ENCODE data around the gene USP38. TPM values are rescaled to one million over a fixed set of nuclear protein-coding genes. Genes with fewer than 3 reads are reported as not detected.

USP38 gene
- total RNA-seq, 1 experiment from 2014 or later = 31.3 TPM

DNA sequence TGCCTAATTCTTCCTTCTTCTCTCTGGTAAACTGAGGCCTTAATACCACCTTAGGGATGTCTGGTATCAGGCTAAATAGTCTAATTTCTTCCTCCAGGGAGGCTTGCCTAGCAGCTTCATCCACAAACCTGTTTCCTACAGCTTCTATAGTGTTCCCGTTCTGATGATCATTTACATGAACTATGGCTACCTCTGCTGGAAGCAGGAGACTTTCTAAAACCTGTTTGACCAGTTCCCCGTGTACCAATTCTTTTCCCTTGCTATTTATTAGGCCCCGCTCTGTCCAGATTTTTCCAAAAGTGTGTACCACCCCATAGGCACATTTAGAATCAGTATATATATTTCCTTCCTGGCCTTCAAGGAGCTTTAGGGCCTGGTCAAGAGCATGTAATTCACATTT is 5.8 kb upstream of the USP38 start:
- H3K27ac ChIP-seq (ENCODE audit: low read length) = no peak overlapping the region
- H3K79me2 ChIP-seq (ENCODE audit: low read length) = peaks cover 11% of the 10 kb centered on the region; the same call in 1 of the 2 replicates
- H3K4me2 ChIP-seq (ENCODE audit: low read depth, low read length, poor library complexity, severe bottlenecking) = no peak overlapping the region
- no peaks in the 10 kb centered on the region for H3K9me2 ChIP-seq (replicated peaks; ENCODE audit: insufficient read depth, low read length)
- no peak for DNase-seq
- H2AFZ ChIP-seq (ENCODE audit: low read length) = no peak overlapping the region
- no peaks in the 10 kb centered on the region for H3K27me3 ChIP-seq (ENCODE audit: low read length)
- no peaks in the 10 kb centered on the region for H3K36me3 ChIP-seq (ENCODE audit: insufficient read depth, low read length)
- H3K9ac ChIP-seq (ENCODE audit: low read length) = no peak overlapping the region
- no peaks in the 10 kb centered on the region for H4K20me1 ChIP-seq (ENCODE audit: insufficient read depth, low read depth, low read length)
- no peak overlapping the region for H3K4me3 ChIP-seq (ENCODE audit: low read length)
- H3K4me1 ChIP-seq (ENCODE audit: low read length) = peaks cover 14% of the 10 kb centered on the region
- H3K9me3 ChIP-seq (ENCODE audit: low read length) = peaks cover 3% of the 10 kb centered on the region; the same call in 1 of the 2 replicates

DNA sequence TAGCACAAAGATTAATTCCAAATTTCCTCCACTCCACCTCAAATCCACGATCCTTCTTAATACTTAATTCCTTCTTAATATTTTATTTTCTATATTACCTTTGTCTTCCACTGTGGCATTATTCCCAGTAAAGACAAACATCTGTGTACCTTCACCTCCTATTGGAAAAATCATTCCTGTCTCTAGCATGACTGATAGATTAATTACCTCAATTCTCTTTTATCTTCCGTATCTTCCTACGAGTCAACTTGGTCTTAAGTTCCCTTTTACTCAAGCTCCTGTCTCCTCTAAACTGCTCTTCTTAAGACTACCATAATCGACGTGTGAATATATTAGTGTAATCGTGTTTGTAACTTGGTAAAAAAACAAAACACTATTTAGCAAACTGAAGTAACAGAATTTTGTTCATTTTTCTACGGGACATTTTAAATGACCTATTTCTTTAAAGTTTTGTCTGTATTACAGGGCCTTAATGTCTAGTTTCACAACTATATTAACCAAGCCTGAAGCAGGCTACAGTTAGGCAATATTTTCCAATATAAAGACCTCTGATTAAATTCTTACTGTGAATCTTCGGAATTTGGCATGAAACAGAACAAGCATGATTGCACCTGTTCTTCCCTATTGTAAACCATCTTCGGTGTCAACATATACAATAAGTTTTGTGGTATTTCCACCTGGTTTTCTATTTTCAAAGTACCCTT is 1.1 kb upstream of the USP38 start:
- peak overlapping the region; percentile 91 for H3K4me2 ChIP-seq (ENCODE audit: low read depth, low read length, poor library complexity, severe bottlenecking)
- peaks cover 52% of the 10 kb centered on the region for H3K79me2 ChIP-seq (ENCODE audit: low read length)
- DNase-seq = peak; percentile 62
- peak overlapping the region; percentile 84 for H3K4me3 ChIP-seq (ENCODE audit: low read length)
- H3K27me3 ChIP-seq (ENCODE audit: low read length) = no peaks in the 10 kb centered on the region
- peaks cover 31% of the 10 kb centered on the region for H3K4me1 ChIP-seq (ENCODE audit: low read length)
- peaks cover 19% of the 10 kb centered on the region for H4K20me1 ChIP-seq (ENCODE audit: insufficient read depth, low read depth, low read length)
- no peaks in the 10 kb centered on the region for H3K9me2 ChIP-seq (replicated peaks; ENCODE audit: insufficient read depth, low read length)
- H3K27ac ChIP-seq (ENCODE audit: low read length) = peak overlapping the region; percentile 58
- H3K36me3 ChIP-seq (ENCODE audit: insufficient read depth, low read length) = peaks cover 8% of the 10 kb centered on the region; the same call in 1 of the 2 replicates
- peak overlapping the region; percentile 32 for H2AFZ ChIP-seq (ENCODE audit: low read length)
- H3K9ac ChIP-seq (ENCODE audit: low read length) = peak overlapping the region; percentile 85
- no peaks in the 10 kb centered on the region for H3K9me3 ChIP-seq (ENCODE audit: low read length)

GRCh38 chr4:143184217-143184502 is 557 bp upstream of the USP38 start:
- H3K4me1 ChIP-seq (ENCODE audit: low read length) = peaks cover 36% of the 10 kb centered on the region
- peak overlapping the region; percentile 58 for H3K27ac ChIP-seq (ENCODE audit: low read length)
- H4K20me1 ChIP-seq (ENCODE audit: insufficient read depth, low read depth, low read length) = peaks cover 19% of the 10 kb centered on the region
- no peaks in the 10 kb centered on the region for H3K27me3 ChIP-seq (ENCODE audit: low read length)
- peak overlapping the region; percentile 32 for H2AFZ ChIP-seq (ENCODE audit: low read length)
- H3K79me2 ChIP-seq (ENCODE audit: low read length) = peaks cover 57% of the 10 kb centered on the region
- DNase-seq = no peak
- H3K9me2 ChIP-seq (replicated peaks; ENCODE audit: insufficient read depth, low read length) = no peaks in the 10 kb centered on the region
- peaks cover 10% of the 10 kb centered on the region; the same call in 1 of the 2 replicates for H3K36me3 ChIP-seq (ENCODE audit: insufficient read depth, low read length)
- H3K4me3 ChIP-seq (ENCODE audit: low read length) = peak overlapping the region; percentile 84
- H3K4me2 ChIP-seq (ENCODE audit: low read depth, low read length, poor library complexity, severe bottlenecking) = peak overlapping the region; percentile 91
- peak overlapping the region; percentile 85 for H3K9ac ChIP-seq (ENCODE audit: low read length)
- H3K9me3 ChIP-seq (ENCODE audit: low read length) = no peaks in the 10 kb centered on the region

GRCh38 chr4:143185253-143186107 is 763 bp downstream of the USP38 start:
- peaks cover 49% of the 10 kb centered on the region for H3K4me1 ChIP-seq (ENCODE audit: low read length)
- peak; percentile 75 for DNase-seq
- peak overlapping the region; percentile 60 for H3K27ac ChIP-seq (ENCODE audit: low read length)
- no peaks in the 10 kb centered on the region for H3K9me3 ChIP-seq (ENCODE audit: low read length)
- peaks cover 71% of the 10 kb centered on the region for H3K79me2 ChIP-seq (ENCODE audit: low read length)
- peak overlapping the region; percentile 88 for H3K4me2 ChIP-seq (ENCODE audit: low read depth, low read length, poor library complexity, severe bottlenecking)
- H4K20me1 ChIP-seq (ENCODE audit: insufficient read depth, low read depth, low read length) = peaks cover 19% of the 10 kb centered on the region
- no peaks in the 10 kb centered on the region for H3K27me3 ChIP-seq (ENCODE audit: low read length)
- no peaks in the 10 kb centered on the region for H3K9me2 ChIP-seq (replicated peaks; ENCODE audit: insufficient read depth, low read length)
- peak overlapping the region; percentile 85 for H3K9ac ChIP-seq (ENCODE audit: low read length)
- H3K4me3 ChIP-seq (ENCODE audit: low read length) = peak overlapping the region; percentile 84
- peaks cover 14% of the 10 kb centered on the region; the same call in 1 of the 2 replicates for H3K36me3 ChIP-seq (ENCODE audit: insufficient read depth, low read length)
- peak overlapping the region; percentile 39 for H2AFZ ChIP-seq (ENCODE audit: low read length)

DNA sequence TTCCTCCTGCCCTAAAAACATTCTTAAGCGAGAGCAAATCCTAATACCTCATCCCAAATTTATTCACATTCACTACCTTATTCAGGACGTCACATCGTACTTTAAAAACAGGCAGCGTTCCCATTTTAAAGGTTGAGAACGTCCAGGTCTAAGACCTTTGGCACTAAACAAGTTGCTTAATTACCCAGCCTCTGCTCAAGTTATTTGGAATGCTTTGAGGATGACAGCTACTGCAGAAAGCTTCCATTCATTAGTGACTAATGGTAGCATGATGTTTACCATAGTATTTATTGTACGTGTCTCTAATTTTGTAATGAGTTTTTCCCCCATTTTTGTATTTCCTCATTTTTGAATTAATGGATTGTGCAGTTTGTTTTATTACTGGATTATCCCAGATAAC is 1.5 kb downstream of the USP38 start:
- peak; percentile 49 for DNase-seq
- Histone ChIP-seq H4K20me1 (ENCODE audit: insufficient read depth, low read depth, low read length) (peaks cover 19% of the 10 kb centered on the region), H3K9me3 (ENCODE audit: low read length) (no peaks in the 10 kb centered on the region), H3K36me3 (ENCODE audit: insufficient read depth, low read length) (peaks cover 20% of the 10 kb centered on the region; the same call in 1 of the 2 replicates), H3K4me1 (ENCODE audit: low read length) (peaks cover 55% of the 10 kb centered on the region), H3K9ac (ENCODE audit: low read length) (peak overlapping the region; percentile 85), H3K79me2 (ENCODE audit: low read length) (peaks cover 78% of the 10 kb centered on the region), H2AFZ (ENCODE audit: low read length) (no peak overlapping the region), H3K4me3 (ENCODE audit: low read length) (peak overlapping the region; percentile 84), H3K27me3 (ENCODE audit: low read length) (no peaks in the 10 kb centered on the region), H3K4me2 (ENCODE audit: low read depth, low read length, poor library complexity, severe bottlenecking) (peak overlapping the region; percentile 88), H3K9me2 (replicated peaks; ENCODE audit: insufficient read depth, low read length) (no peaks in the 10 kb centered on the region), H3K27ac (ENCODE audit: low read length) (no peak overlapping the region)

DNA sequence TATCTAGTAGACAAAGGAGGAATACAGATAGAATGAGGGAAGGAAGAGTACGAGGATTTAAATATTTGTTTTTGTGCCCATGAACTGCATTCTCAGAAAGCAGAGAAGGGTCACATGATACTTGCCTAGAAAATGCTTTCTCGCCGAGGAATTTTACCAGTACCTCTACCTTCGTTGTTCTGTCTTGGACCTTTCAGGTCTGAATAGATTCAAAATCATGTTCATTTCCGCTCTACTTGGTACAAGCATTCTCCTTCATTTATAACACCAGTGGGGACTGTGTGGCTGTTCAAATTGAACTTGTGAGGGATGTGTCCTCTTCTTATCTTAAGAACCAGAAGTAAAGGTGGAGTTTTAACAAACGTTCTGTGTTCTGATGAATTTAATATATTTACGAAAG is 1.9 kb downstream of the USP38 start:
- H3K4me3 ChIP-seq (ENCODE audit: low read length) = peak overlapping the region; percentile 84
- no peak overlapping the region for H2AFZ ChIP-seq (ENCODE audit: low read length)
- no peaks in the 10 kb centered on the region for H3K9me2 ChIP-seq (replicated peaks; ENCODE audit: insufficient read depth, low read length)
- peaks cover 23% of the 10 kb centered on the region; the same call in 1 of the 2 replicates for H3K36me3 ChIP-seq (ENCODE audit: insufficient read depth, low read length)
- H4K20me1 ChIP-seq (ENCODE audit: insufficient read depth, low read depth, low read length) = peaks cover 19% of the 10 kb centered on the region
- peak overlapping the region; percentile 88 for H3K4me2 ChIP-seq (ENCODE audit: low read depth, low read length, poor library complexity, severe bottlenecking)
- peak; percentile 61 for DNase-seq
- peak overlapping the region; percentile 85 for H3K9ac ChIP-seq (ENCODE audit: low read length)
- H3K4me1 ChIP-seq (ENCODE audit: low read length) = peaks cover 58% of the 10 kb centered on the region
- H3K9me3 ChIP-seq (ENCODE audit: low read length) = no peaks in the 10 kb centered on the region
- H3K27ac ChIP-seq (ENCODE audit: low read length) = no peak overlapping the region
- no peaks in the 10 kb centered on the region for H3K27me3 ChIP-seq (ENCODE audit: low read length)
- H3K79me2 ChIP-seq (ENCODE audit: low read length) = peaks cover 82% of the 10 kb centered on the region

- Histone ChIP-seq H3K9me2 (replicated peaks; ENCODE audit: insufficient read depth, low read length) (no peaks in the 10 kb centered on the region), H3K4me2 (ENCODE audit: low read depth, low read length, poor library complexity, severe bottlenecking) (peak overlapping the region; percentile 88), H3K27ac (ENCODE audit: low read length) (0 out of 2 replicates have a peak overlapping the region, but pooled peaks have one; percentile 44), H3K27me3 (ENCODE audit: low read length) (no peaks in the 10 kb centered on the region), H3K79me2 (ENCODE audit: low read length) (peaks cover 93% of the 10 kb centered on the region), H3K4me3 (ENCODE audit: low read length) (peak overlapping the region; percentile 84), H3K36me3 (ENCODE audit: insufficient read depth, low read length) (peaks cover 33% of the 10 kb centered on the region; the same call in 1 of the 2 replicates), H3K9ac (ENCODE audit: low read length) (peak overlapping the region; percentile 85), H3K4me1 (ENCODE audit: low read length) (peaks cover 49% of the 10 kb centered on the region), H4K20me1 (ENCODE audit: insufficient read depth, low read depth, low read length) (peaks cover 19% of the 10 kb centered on the region), H2AFZ (ENCODE audit: low read length) (no peak overlapping the region), H3K9me3 (ENCODE audit: low read length) (no peaks in the 10 kb centered on the region)
- DNase-seq = no peak
Measured at GRCh38 chr4:143188136-143189088, 3.7 kb downstream of the USP38 start.
